Ureter (tissue), 1 donor: Measurements from ENCODE around the gene ENO1. TPM values are rescaled to one million over a fixed set of nuclear protein-coding genes. Genes with fewer than 3 reads are reported as not detected.
"Not testable (repeated sequence)": the region's sequence is repeated elsewhere in the genome, so short reads cannot be mapped to it uniquely, and the experiment has no call there.

Source experiments
- DNase-seq: peaks from one replicate; pipeline ENCODE4 v3.0.0-alpha.2; 2020; ENCODE audit warnings: low spot score
- total RNA-seq: library from RNA; stranded (reverse); gene quantifications from one replicate; pipeline ENCODE4 v1.2.4, GENCODE V29; 2023
- donor health status: DM: yes; HTN: yes; CAD: no.

ENO1 gene
- total RNA-seq, 1 donor from 2014 or later: 726 TPM

DNA sequence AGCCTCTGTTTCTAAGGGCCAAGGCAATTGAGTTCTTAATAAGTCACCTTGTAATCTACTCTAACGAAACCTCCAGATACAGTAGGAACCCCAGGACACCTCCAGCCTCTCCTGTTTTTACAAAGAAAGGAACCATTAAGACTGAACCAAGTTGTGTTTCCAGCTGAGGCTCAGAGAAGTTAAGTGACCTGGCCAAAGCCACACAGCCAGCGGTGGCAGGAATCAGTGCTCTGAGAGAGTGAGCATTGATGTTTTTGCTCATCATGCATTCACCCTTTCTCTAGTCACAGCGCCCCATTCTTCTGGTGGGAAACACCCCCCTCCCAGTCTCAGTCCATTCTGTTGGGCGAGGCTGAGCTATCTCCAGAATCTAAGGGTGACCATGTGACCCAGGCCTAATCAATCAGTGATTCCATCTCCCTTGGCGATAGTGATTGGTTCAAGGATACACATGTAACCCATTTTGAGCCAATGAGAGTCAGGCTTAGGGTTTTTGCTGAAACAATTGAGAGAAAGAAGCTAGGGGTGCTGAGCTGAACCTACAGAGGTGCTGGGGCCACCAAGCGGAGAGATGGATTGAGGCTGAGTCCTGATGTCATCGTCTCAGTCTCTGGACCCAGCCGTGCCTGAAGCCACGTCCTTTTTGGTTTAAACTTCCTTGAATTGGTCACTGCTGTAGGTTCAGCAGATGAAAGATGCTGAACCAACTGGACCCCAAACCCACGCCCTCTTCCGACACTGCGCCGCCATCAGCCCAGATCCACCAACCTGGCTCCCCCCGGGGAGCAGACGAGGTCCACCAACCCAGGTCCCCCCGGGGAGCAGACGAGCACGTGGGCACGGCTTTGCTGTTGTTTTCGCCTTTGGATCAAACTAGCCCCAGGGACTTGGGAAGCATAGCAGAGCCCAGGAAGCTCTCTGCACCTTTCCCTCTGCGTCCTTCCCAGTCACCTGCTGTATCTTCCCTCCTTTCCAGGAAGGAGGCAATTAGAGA lies 33.1 kb downstream of the ENO1 start:
- no peak for DNase-seq

DNA sequence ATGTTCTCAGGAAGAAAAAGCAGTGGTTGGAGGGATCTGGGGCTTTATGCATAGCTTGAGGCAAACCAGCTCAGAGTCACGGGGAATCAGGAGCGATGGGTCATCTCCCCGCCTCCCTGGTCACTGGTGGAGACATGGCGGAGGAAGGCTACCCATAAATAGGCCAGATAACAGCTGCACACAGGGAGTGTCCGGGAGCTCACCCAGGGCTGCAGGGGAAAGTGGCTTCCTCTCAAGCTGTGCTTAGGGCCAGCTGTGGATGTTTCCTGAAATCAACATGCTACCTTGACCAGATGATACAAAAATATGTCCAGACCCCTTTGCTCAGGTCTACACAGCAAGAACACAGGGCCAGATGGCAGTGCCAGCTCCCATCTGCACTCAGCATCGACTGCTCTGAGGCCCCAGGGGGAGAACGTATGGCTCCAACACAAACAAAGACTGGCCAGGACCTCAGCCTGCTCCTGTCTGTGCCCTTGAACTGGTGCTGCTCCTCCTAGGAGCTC lies 33.9 kb downstream of the ENO1 start:
- no peak for DNase-seq

DNA sequence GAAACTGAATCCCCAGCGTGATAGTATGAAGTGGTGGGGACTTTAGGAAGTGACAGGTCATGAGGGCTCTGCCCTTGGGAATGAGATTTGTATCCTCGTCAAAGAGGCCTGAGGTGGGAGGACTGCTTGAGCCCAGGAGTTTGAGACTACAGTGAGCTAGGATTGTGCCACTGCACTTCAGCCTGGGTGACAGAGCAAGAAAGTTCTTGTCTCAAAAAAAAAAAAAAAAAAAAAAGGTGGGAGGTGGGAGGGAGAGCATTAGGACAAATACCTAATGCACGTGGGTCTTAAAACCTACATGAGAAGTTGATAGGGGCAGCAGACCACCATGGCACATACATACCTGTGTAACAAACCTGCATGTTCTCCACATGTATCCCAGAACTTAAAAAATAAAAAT lies 37.1 kb downstream of the ENO1 start:
- no peak for DNase-seq

- no peak for DNase-seq
These were observed 38.5 kb downstream of the ENO1 start for GRCh38 chr1:8839990-8840389.

DNA sequence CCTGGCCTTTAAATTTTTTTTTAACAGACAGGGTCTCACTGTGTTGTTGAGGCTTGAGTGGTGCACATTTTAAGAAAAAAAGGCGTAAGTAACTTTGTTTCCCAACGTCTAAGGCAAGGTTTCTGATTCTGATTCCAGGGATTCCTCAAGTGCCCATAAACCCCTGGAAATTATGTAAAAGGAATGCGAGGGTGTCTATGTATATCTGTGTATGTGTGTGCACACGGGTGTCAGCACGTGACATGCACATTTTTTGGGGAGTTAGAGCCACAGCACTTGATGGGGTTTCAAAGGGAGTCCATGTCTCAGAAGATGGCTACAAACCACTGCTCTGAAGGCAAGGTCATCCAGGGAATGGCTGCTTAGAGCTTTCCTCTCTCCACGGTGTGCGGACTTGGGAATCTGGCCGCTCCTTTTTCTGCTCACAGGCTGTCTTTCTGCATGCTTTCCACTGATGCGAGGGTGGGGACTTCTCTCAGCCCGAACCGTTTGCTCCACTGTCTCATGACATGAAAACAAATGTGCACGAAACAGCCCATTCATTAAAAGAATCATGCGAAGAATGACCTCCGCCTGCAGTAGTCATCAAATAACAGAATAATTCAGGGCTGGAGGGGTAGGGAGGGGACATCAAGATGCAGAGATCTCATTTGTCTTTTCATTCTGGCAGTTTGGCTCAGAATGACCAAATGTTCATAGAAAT lies 42.4 kb downstream of the ENO1 start:
- DNase-seq: no peak

- DNase-seq: no peak
These were observed 47.1 kb downstream of the ENO1 start for GRCh38 chr1:8831340-8831739.

DNA sequence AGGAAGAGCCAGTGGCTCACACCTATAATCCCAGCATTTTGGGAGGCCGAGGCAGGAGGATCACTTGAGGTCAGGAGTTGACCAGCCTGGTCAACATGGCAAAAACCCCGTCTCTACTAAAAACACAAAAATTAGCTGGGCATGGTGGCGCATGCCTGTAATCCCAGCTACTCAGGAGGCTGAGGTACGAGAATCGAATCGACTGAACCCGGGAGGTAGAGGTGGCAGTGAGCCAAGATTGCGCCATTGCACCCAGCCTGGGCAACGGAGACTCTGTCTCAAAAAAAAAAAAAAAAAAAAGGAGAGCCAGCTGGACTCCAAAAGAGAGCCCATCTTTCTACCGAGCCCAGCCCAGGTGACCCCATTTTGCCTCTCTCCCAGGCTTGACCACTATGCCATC lies 47.8 kb downstream of the ENO1 start:
- DNase-seq: not testable (repeated sequence)

DNA sequence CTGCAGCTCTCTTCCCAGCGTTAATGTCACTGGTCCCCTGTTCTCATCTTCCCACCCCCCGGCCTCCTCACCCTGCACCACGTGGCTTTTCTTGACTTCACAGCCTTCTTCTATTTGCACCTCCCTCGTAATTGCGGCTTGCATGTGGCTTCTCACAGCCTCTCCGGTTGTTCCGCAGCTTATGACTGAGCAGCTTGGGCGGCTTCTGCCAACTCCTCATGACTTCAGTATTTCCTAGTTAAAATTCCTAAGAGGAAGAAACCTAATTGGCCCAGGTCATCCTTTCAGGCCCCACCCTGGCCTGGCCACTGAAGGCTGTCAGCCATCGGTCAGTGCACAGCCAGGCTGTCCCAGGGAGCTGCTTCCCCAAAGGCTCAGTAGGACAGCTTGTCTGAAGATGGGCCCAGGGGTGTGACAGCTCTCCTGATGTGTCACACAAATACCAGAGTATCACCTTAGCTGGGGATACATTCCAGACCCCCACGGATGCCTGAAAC lies 52.5 kb downstream of the ENO1 start:
- no peak for DNase-seq

DNA sequence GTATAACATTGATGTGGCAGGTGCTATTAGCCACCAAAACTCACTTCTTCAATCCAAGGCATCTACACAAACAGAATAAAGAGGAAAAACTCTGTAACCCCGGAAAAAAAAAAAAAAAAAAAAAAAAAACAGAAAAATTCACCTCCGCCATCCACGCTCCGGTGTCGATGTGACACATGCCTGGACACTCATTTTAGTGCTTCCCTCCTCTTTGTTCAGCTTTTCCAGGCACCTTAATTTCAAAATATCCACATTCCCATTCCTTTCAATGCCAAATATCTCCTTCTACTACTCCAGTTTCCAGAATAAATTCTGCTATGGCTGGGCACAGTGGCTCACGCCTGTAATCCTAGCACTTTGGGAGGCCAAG lies 55.2 kb downstream of the ENO1 start:
- DNase-seq: no peak

GRCh38 chr1:8822373-8823294 lies 55.9 kb downstream of the ENO1 start:
- DNase-seq: no peak

GRCh38 chr1:8821084-8821483 lies 57.4 kb downstream of the ENO1 start:
- no peak for DNase-seq

DNA sequence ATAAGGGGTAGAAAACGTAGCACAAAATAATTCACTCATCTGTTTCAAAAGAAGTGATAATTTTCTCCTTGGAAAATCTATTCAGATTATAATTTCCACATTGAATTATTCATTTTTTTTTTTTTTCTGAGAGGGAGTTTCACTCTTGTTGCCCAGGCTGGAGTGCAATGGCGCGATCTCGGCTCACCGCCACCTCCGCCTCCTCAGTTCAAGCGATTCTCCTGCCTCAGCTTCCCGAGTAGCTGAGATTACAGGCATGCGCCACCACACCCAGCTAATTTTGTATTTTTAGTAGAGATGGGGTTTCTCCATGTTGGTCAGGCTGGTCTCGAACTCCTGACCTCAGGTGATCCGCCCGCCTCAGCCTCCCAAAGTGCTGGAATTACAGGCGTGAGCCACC lies 59.7 kb downstream of the ENO1 start:
- DNase-seq: not testable (repeated sequence)

- DNase-seq: no peak
These were observed 60.1 kb downstream of the ENO1 start for GRCh38 chr1:8818325-8818775.

- DNase-seq: peak; percentile 95
These were observed 60.8 kb downstream of the ENO1 start, which contains the start of gene RERE for GRCh38 chr1:8817412-8818324. Gene RERE, minus strand, starts transcription at chr1:8817640.

GRCh38 chr1:8816831-8817411 lies 61.6 kb downstream of the ENO1 start:
- peak; percentile 53 for DNase-seq

GRCh38 chr1:8816264-8816663 lies 62.2 kb downstream of the ENO1 start:
- DNase-seq: no peak

- DNase-seq: no peak
These were observed 62.8 kb downstream of the ENO1 start for GRCh38 chr1:8815582-8816151.

- DNase-seq: no peak
These were observed 63.6 kb downstream of the ENO1 start for GRCh38 chr1:8814865-8815264.

- no peak for DNase-seq
These were observed 64.5 kb downstream of the ENO1 start for GRCh38 chr1:8813991-8814390.
